ENCODE data around the gene ACTR5. TPM values are rescaled to one million over a fixed set of nuclear protein-coding genes. Genes with fewer than 3 reads are reported as not detected.

ACTR5 gene
- total RNA-seq, 4 donors from 2014 or later, result 8.9 to 15.0 (median 12.2) TPM

GRCh38 chr20:38723017-38723847 lies 25.0 kb upstream of the ACTR5 start:
- Histone ChIP-seq H3K4me3 (no peak overlapping the region), H3K9me3 (no peaks in the 10 kb centered on the region), H3K27me3 (peaks cover 100% of the 10 kb centered on the region), H3K4me1 (peaks cover 42% of the 10 kb centered on the region), H3K36me3 (no peaks in the 10 kb centered on the region), H3K27ac (no peak overlapping the region)
- TF ChIP-seq EP300 (IDR thresholded peaks at IDR 0.05) (no peak), POLR2AphosphoS5 (IDR thresholded peaks at IDR 0.05) (no peak), CTCF (IDR thresholded peaks at IDR 0.05) (no peak), POLR2A (IDR thresholded peaks at IDR 0.05) (no peak)
- no peak for DNase-seq (ENCODE audit: low spot score in 2 of 2)
- WGBS, result 3% methylated on average over 24 of the region's 56 CpGs

GRCh38 chr20:38723848-38724625 lies 24.2 kb upstream of the ACTR5 start, which contains the start of gene SLC32A1:
Gene SLC32A1, plus strand, starts transcription at chr20:38724486. Its CDS starts 239 bp downstream, at chr20:38724725.
- Histone ChIP-seq H3K27ac (no peak within 1 kb of the TSS), H3K27me3 (peaks cover 100% of the 10 kb centered on the region), H3K4me1 (peaks cover 50% of the 10 kb centered on the region), H3K4me3 (no peak within 1 kb of the TSS), H3K9me3 (no peaks in the 10 kb centered on the region), H3K36me3 (no peaks in the 10 kb centered on the region)
- 2% methylated on average over 53 of the region's 76 CpGs for WGBS
- TF ChIP-seq EP300 (IDR thresholded peaks at IDR 0.05), result no peak
- no peak for TF ChIP-seq CTCF (IDR thresholded peaks at IDR 0.05)
- TF ChIP-seq POLR2A (IDR thresholded peaks at IDR 0.05), result no peak
- TF ChIP-seq POLR2AphosphoS5 (IDR thresholded peaks at IDR 0.05), result no peak
- DNase-seq (ENCODE audit: low spot score in 2 of 2), result no peak

- Histone ChIP-seq H3K9me3 (no peaks in the 10 kb centered on the region), H3K27me3 (peaks cover 100% of the 10 kb centered on the region), H3K4me1 (peaks cover 53% of the 10 kb centered on the region), H3K27ac (no peak overlapping the region), H3K36me3 (no peaks in the 10 kb centered on the region), H3K4me3 (no peak overlapping the region)
- TF ChIP-seq CTCF (IDR thresholded peaks at IDR 0.05), result no peak
- TF ChIP-seq POLR2AphosphoS5 (IDR thresholded peaks at IDR 0.05), result no peak
- TF ChIP-seq POLR2A (IDR thresholded peaks at IDR 0.05), result no peak
- no peak for TF ChIP-seq EP300 (IDR thresholded peaks at IDR 0.05)
- 10% methylated on average over 29 of the region's 46 CpGs for WGBS
- DNase-seq (ENCODE audit: low spot score in 2 of 2), result no peak
Measured at GRCh38 chr20:38724626-38725147, 23.6 kb upstream of the ACTR5 start.

GRCh38 chr20:38725148-38725901 lies 22.9 kb upstream of the ACTR5 start:
- no peaks in the 10 kb centered on the region for H3K36me3 ChIP-seq
- no peak for TF ChIP-seq POLR2A (IDR thresholded peaks at IDR 0.05)
- TF ChIP-seq EP300 (IDR thresholded peaks at IDR 0.05), result no peak
- TF ChIP-seq CTCF (IDR thresholded peaks at IDR 0.05), result no peak
- peaks cover 100% of the 10 kb centered on the region for H3K27me3 ChIP-seq
- 5% methylated on average over 30 of the region's 35 CpGs for WGBS
- no peak overlapping the region for H3K4me3 ChIP-seq
- peaks cover 56% of the 10 kb centered on the region for H3K4me1 ChIP-seq
- DNase-seq (ENCODE audit: low spot score in 2 of 2), result no peak
- H3K27ac ChIP-seq, result no peak overlapping the region
- no peaks in the 10 kb centered on the region for H3K9me3 ChIP-seq
